ENCODE results near the gene PIK3CD.

GRCh38 chr1:9766759-9767442, 115.4 kb downstream of the PIK3CD start:
- no peak for TF ChIP-seq CTCF (IDR thresholded peaks at IDR 0.05; ENCODE audit: low read depth, low read length, missing input control)
- TF ChIP-seq SP1 (IDR thresholded peaks at IDR 0.05): no peak
- no peak for TF ChIP-seq REST (IDR thresholded peaks at IDR 0.05)
- TF ChIP-seq JUND (IDR thresholded peaks at IDR 0.05): no peak
- TF ChIP-seq GABPA (IDR thresholded peaks at IDR 0.05 in 1 of 2, conservative IDR thresholded peaks at IDR 0.05 in 1 of 2): no peak
- no peak for TF ChIP-seq YY1 (IDR thresholded peaks at IDR 0.05)
- no peak for TF ChIP-seq ATF3 (IDR thresholded peaks at IDR 0.05)
- no peak for TF ChIP-seq TAF1 (conservative IDR thresholded peaks at IDR 0.05)
- TF ChIP-seq RXRA (IDR thresholded peaks at IDR 0.05): no peak
- no peak for TF ChIP-seq MAX (IDR thresholded peaks at IDR 0.05)
- no peak for TF ChIP-seq EGR1 (IDR thresholded peaks at IDR 0.05; ENCODE audit: low read depth in 2 of 2)
- TF ChIP-seq FOXA1 (IDR thresholded peaks at IDR 0.05): no peak
- no peak for TF ChIP-seq ZBTB33 (IDR thresholded peaks at IDR 0.05)
- no peak for TF ChIP-seq RAD21 (IDR thresholded peaks at IDR 0.05)

All from liver (tissue), 3 donors.